IMR-90 (cell line): ENCODE results near the gene PLA2G12B. TPM values are rescaled to one million over a fixed set of nuclear protein-coding genes. Genes with fewer than 3 reads are reported as not detected.
A peak's percentile ranks its signal among the peaks of the same experiment; 100 is the strongest.

Source experiments
- ATAC-seq: fragments of 200-7000 bp; cut with Tn5 transposase; 2 replicates; pipeline ENCODE4 v1.9.1; 2020; ENCODE audit warnings: low read depth, mild to moderate bottlenecking, moderate library complexity
- BruUV-seq: library from RNA; stranded (reverse); fragments of 400-500 nt; replicated peaks from 2 replicates; lab custom pipeline; 2021; lab: Mats Ljungman, UMichigan
- CTCF ChIA-PET: fragments of 300-600 bp; formaldehyde crosslinking; extraction: SDS; loops from one replicate; lab custom pipeline; 2021; ENCODE audit warnings: antibody characterized with exemption; lab: Yijun Ruan, JAX
- POLR2A ChIA-PET: fragments of 300-600 bp; sonication (Branson Sonifier 250); formaldehyde crosslinking; loops from one replicate; lab custom pipeline; 2022; ENCODE audit warnings: antibody characterized with exemption; ENCODE audit not compliant: unreplicated experiment; lab: Charles Lee
- DNase-seq: peaks from one replicate; pipeline ENCODE4 v3.0.0; 2013
- H2AFZ ChIP-seq: replicated peaks from 2 replicates; pipeline ENCODE3; 2013; ENCODE audit warnings: low read length, mild to moderate bottlenecking; ENCODE audit not compliant: poor library complexity
- H2AK5ac ChIP-seq: 2 replicates; pipeline ENCODE4 v1.6.1; 2013; ENCODE audit warnings: low read depth, low read length, inconsistent platforms
- H2AK9ac ChIP-seq: replicated peaks from 2 replicates; pipeline ENCODE3; 2013; ENCODE audit warnings: mild to moderate bottlenecking, low read depth, low read length, moderate library complexity; ENCODE audit not compliant: poor library complexity
- H2BK120ac ChIP-seq: 2 replicates; pipeline ENCODE4 v1.6.1; 2013; ENCODE audit warnings: low read depth, low read length, inconsistent platforms
- H2BK15ac ChIP-seq: 3 replicates; pipeline ENCODE4 v1.6.1; 2013; ENCODE audit warnings: low read depth, low read length, inconsistent platforms
- H2BK20ac ChIP-seq: 2 replicates; pipeline ENCODE4 v1.6.1; 2013; ENCODE audit warnings: low read depth, mild to moderate bottlenecking, inconsistent platforms, low read length, moderate library complexity
- H2BK5ac ChIP-seq: 2 replicates; pipeline ENCODE4 v1.6.1; 2013; ENCODE audit warnings: mild to moderate bottlenecking, low read depth, low read length, inconsistent platforms; ENCODE audit not compliant: poor library complexity, severe bottlenecking
- H3K14ac ChIP-seq: replicated peaks from 2 replicates; pipeline ENCODE4 v1.6.1; 2013; ENCODE audit warnings: low read depth, low read length, inconsistent platforms
- H3K18ac ChIP-seq: 2 replicates; pipeline ENCODE4 v1.6.1; 2013; ENCODE audit warnings: low read depth, low read length, control low read depth
- H3K23ac ChIP-seq: 2 replicates; pipeline ENCODE4 v1.6.1; 2013; ENCODE audit warnings: low read depth, low read length, inconsistent platforms
- H3K27ac ChIP-seq: 2 replicates; pipeline ENCODE4 v1.5.1; 2013; ENCODE audit warnings: mild to moderate bottlenecking, control low read depth, low read length; ENCODE audit not compliant: insufficient read depth
- H3K27me3 ChIP-seq: 2 replicates; pipeline ENCODE4 v1.6.1; 2013; ENCODE audit warnings: low read length; ENCODE audit not compliant: control insufficient read depth, insufficient read depth
- H3K36me3 ChIP-seq: 2 replicates; pipeline ENCODE4 v1.6.1; 2013; ENCODE audit warnings: low read length, mixed read lengths; ENCODE audit not compliant: control insufficient read depth, insufficient read depth
- H3K4ac ChIP-seq: 2 replicates; pipeline ENCODE4 v1.6.1; 2013; ENCODE audit warnings: low read depth, low read length, inconsistent platforms
- H3K4me1 ChIP-seq: 2 replicates; pipeline ENCODE4 v1.6.1; 2013; ENCODE audit warnings: low read length, mixed read lengths; ENCODE audit not compliant: control insufficient read depth, insufficient read depth
- H3K4me2 ChIP-seq: 2 replicates; pipeline ENCODE4 v1.6.1; 2013; ENCODE audit warnings: low read depth, mild to moderate bottlenecking, control low read depth, low read length, moderate library complexity
- H3K4me3 ChIP-seq: 2 replicates; pipeline ENCODE4 v1.5.1; 2013; ENCODE audit warnings: low read depth, mild to moderate bottlenecking, control low read depth, low read length, moderate library complexity; ENCODE audit not compliant: insufficient read depth
- H3K56ac ChIP-seq: 2 replicates; pipeline ENCODE4 v1.6.1; 2013; ENCODE audit warnings: low read length, inconsistent platforms; ENCODE audit not compliant: insufficient read depth; ENCODE audit errors: extremely low read depth
- H3K79me1 ChIP-seq, 2 experiments: 2 replicates each; pipeline ENCODE4 v1.6.1; 2013; ENCODE audit warnings: low read length in 2 of 2, inconsistent platforms in 1 of 2, low read depth in 1 of 2
- H3K9ac ChIP-seq: 2 replicates; pipeline ENCODE4 v1.6.1; 2013; ENCODE audit warnings: low read depth, low read length, control low read depth
- H3K9me1 ChIP-seq: 2 replicates; pipeline ENCODE4 v1.6.1; 2013; ENCODE audit warnings: low read length, inconsistent platforms; ENCODE audit not compliant: insufficient read depth
- H3K9me3 ChIP-seq: 2 replicates; pipeline ENCODE4 v1.6.1; 2013; ENCODE audit warnings: low read length; ENCODE audit not compliant: control insufficient read depth, insufficient read depth
- H4K20me1 ChIP-seq: 2 replicates; pipeline ENCODE4 v1.6.1; 2013; ENCODE audit warnings: low read length, inconsistent platforms; ENCODE audit not compliant: insufficient read depth
- H4K5ac ChIP-seq: 2 replicates; pipeline ENCODE4 v1.6.1; 2013; ENCODE audit warnings: mild to moderate bottlenecking, low read depth, low read length, control low read depth
- H4K8ac ChIP-seq, 2 experiments: 2 replicates each; pipeline ENCODE4 v1.6.1; 2013; ENCODE audit warnings: low read depth in 2 of 2, low read length in 2 of 2, control low read depth in 1 of 2, inconsistent platforms in 1 of 2
- H4K91ac ChIP-seq: 2 replicates; pipeline ENCODE4 v1.6.1; 2013; ENCODE audit warnings: low read depth, low read length, inconsistent platforms; ENCODE audit not compliant: insufficient read depth
- POLR2A ChIP-seq: IDR thresholded peaks from 2 replicates; pipeline ENCODE4 v1.6.1; 2012; ENCODE audit warnings: mild to moderate bottlenecking, low read depth, low read length
- WGBS, 2 experiments: methylation state at CpG; one replicate each; pipeline versions ENCODE4 v1.1.5 to v1.1.7; 2013; ENCODE audit warnings: missing lambda C conversion rate in 2 of 2; ENCODE audit not compliant: insufficient read length in 1 of 2; ENCODE audit errors: extremely low coverage in 2 of 2; 5-methylcytosine and 5-hydroxymethylcytosine counted together
- dilution Hi-C: fragments of 300-500 bp; cut with HindIII; formaldehyde crosslinking; loops from one replicate; pipeline ENCODE4 v1.14.3; 2018; ENCODE audit warnings: low sequenced_read_pairs; ENCODE audit not compliant: unreplicated experiment
- in situ Hi-C: fragments of 300-500 bp; cut with MboI; formaldehyde crosslinking; loops from 3 replicates; pipeline ENCODE4 v1.14.3; 2019; ENCODE audit warnings: low sequenced_read_pairs, inconsistent platforms, mixed read lengths
- intact Hi-C: fragments of 100-400 bp; cut with micrococcal nuclease; formaldehyde crosslinking; loops from 2 replicates; pipeline ENCODE4 v1.10.0; 2022
- polyA plus RNA-seq, 3 experiments: library from polyadenylated mRNA; depleted of rRNA; stranded (reverse); fragments of >200 nt; gene quantifications; 2 replicates each; pipeline ENCODE4 v1.2.3, GENCODE V29; 2012; ENCODE audit warnings: low replicate concordance in 1 of 3
- total RNA-seq: library from RNA; depleted of rRNA; stranded (reverse); fragments of >200 nt; gene quantifications from 2 replicates; pipeline ENCODE4 v1.2.3, GENCODE V29; 2012

The PLA2G12B gene
- total and polyA plus RNA-seq, 2 of the 4 experiments (the other 2 are of a cell fraction) = not detected

DNA sequence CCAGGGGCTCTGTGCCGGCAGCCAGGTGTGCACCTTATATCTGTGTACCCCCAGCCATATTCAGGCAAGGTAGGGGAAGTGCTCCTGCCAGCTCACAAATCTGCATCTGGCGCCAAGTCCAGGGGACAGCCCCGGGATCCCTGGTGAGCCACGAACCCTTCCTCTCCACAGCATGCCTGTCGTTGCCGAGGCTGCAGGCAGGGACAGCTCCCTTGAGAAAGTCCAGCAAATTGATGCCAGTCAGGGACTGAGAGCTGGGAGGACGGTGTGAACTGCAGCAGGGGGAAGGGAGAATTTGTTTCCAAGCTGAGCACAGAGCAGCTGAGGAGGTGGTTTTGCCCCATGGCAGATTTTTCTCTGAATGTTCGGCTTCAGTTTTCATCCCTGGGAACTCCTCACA, 919 bp downstream of the PLA2G12B start:
- dilution Hi-C loops = no loop called here
- Histone ChIP-seq H3K4ac (no peak overlapping the region), H2BK20ac (no peak overlapping the region), H3K27ac (no peak overlapping the region), H4K5ac (no peak overlapping the region), H2BK15ac (no peak overlapping the region), H3K4me2 (no peak overlapping the region), H3K18ac (no peak overlapping the region), H4K91ac (no peak overlapping the region), H3K9ac (no peak overlapping the region), H2AK5ac (no peak overlapping the region), H2AK9ac (no peak overlapping the region), H2BK120ac (no peak overlapping the region), H3K56ac (no peak overlapping the region), H3K14ac (no peak overlapping the region), H2BK5ac (no peak overlapping the region), H4K20me1 (no peaks in the 10 kb centered on the region), H3K23ac (no peak overlapping the region), H3K79me1 (no peaks in the 10 kb centered on the region), H3K9me3 (no peaks in the 10 kb centered on the region; the same call in 1 of the 2 replicates), H4K8ac (no peak overlapping the region), H3K4me1 (no peaks in the 10 kb centered on the region), H3K27me3 (peaks cover 29% of the 10 kb centered on the region), H2AFZ (peak overlapping the region; percentile 77), H3K36me3 (no peaks in the 10 kb centered on the region), H3K9me1 (no peaks in the 10 kb centered on the region), H3K4me3 (no peak overlapping the region)
- CTCF ChIA-PET = no interaction called here
- POLR2A ChIA-PET = interaction anchor here (0.6 kb wide), 1 partner anchor 465 kb away, joined by 4 read pairs; no protein-coding TSS in a partner anchor
- DNase-seq (no peak), ATAC-seq (no peak; the same call in 1 of the 2 replicates)
- BruUV-seq = no TSS peak
- WGBS, 2 experiments = no CpG with 5 or more reads among the region's 8 CpGs
- TF ChIP-seq POLR2A = no peak
- in situ Hi-C loops = no loop called here
- intact Hi-C loops = no loop called here
